Activated effector memory CD4-positive, alpha-beta T cell treated with Interleukin-2 at 50 U/mL for 16 hours (primary cell): ENCODE data around the gene MIGA2.
A peak's percentile ranks its signal among the peaks of the same experiment; 100 is the strongest.
"Not testable (repeated sequence)": the region's sequence is repeated elsewhere in the genome, so short reads cannot be mapped to it uniquely, and the experiment has no call there.

Source experiments
- DNase-seq: peaks from one replicate; pipeline ENCODE4 v3.0.0-alpha.2; 2020

Gene MIGA2

GRCh38 chr9:129012343-129012742, 24.1 kb upstream of the MIGA2 start:
- no peak for DNase-seq

GRCh38 chr9:129012893-129013448, 23.5 kb upstream of the MIGA2 start:
- DNase-seq, result no peak

GRCh38 chr9:129013674-129014073, 22.8 kb upstream of the MIGA2 start:
- DNase-seq, result no peak

- no peak for DNase-seq
Measured at GRCh38 chr9:129014124-129014523, 22.3 kb upstream of the MIGA2 start.

GRCh38 chr9:129014608-129015007, 21.8 kb upstream of the MIGA2 start:
- no peak for DNase-seq

- no peak for DNase-seq
Measured at GRCh38 chr9:129021091-129021490, 15.3 kb upstream of the MIGA2 start.

- no peak for DNase-seq
Measured at GRCh38 chr9:129022037-129022436, 14.4 kb upstream of the MIGA2 start.

- no peak for DNase-seq
Measured at GRCh38 chr9:129023036-129023907, 13.2 kb upstream of the MIGA2 start.

GRCh38 chr9:129023908-129024233, 12.6 kb upstream of the MIGA2 start:
- DNase-seq, result no peak

GRCh38 chr9:129026442-129027223, 9.8 kb upstream of the MIGA2 start:
- no peak for DNase-seq

GRCh38 chr9:129027224-129027684, 9.2 kb upstream of the MIGA2 start:
- no peak for DNase-seq

GRCh38 chr9:129027685-129028191, 8.7 kb upstream of the MIGA2 start:
- DNase-seq, result peak; percentile 78

- peak; percentile 87 for DNase-seq
Measured at GRCh38 chr9:129028192-129028966, 8.0 kb upstream of the MIGA2 start, which contains the start of gene SH3GLB2. SH3GLB2 (minus strand) TSS chr9:129028331; CDS start chr9:129028154, 177 bp downstream.

GRCh38 chr9:129030191-129030590, 6.2 kb upstream of the MIGA2 start:
- no peak for DNase-seq

GRCh38 chr9:129031514-129031913, 4.9 kb upstream of the MIGA2 start:
- no peak for DNase-seq

- no peak for DNase-seq
Measured at GRCh38 chr9:129032541-129033159, 3.8 kb upstream of the MIGA2 start.

- no peak for DNase-seq
Measured at GRCh38 chr9:129033216-129033615, 3.2 kb upstream of the MIGA2 start.

- not testable (repeated sequence) for DNase-seq
Measured at GRCh38 chr9:129035838-129036237, 588 bp upstream of the MIGA2 start.

GRCh38 chr9:129036923-129037766, 719 bp downstream of the MIGA2 start:
- DNase-seq, result no peak

GRCh38 chr9:129037767-129038098, 1.3 kb downstream of the MIGA2 start:
- no peak for DNase-seq
